Measurements from ENCODE around the gene TRPV3.
"Not testable (repeated sequence)": the region's sequence is repeated elsewhere in the genome, so short reads cannot be mapped to it uniquely, and the experiment has no call there.

The TRPV3 gene

DNA sequence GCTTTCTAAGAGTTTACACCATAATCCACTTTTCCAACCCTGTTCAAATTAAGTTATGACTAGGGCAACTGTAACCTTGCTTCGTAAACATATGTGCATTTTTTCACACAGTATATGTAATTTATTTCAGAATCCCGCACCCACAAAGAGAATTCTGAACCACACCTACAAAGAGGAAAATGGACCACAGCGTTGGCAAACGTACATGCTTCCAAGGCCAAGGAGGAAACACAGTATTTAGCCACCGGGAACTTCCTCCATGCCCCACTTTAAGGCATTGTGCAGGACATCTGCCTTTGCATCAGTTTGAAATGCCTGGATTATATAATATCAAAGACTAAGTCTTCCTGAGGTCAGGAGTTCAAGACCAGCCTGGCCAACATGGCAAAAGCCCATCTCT lies 88.1 kb downstream of the TRPV3 start:
- DNase-seq, result no peak

DNA sequence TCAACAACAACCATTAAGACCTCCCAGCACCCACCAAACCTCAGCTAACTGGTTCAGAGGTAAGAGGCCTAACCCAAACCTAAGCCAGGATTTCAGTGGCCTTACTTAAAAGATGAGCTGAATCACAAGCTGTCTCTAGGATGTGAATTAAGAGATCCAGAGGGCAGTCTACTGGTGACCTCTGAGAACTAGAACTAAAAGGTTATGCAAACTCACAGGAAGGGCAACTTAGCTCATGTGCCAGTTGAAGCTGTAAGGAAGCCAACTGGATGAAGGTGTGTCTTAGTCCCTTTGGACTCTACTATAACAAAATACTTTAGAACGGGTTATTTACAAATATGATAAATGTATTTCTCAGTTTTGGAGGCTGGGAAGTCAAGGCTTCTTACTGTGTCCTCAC lies 91.3 kb downstream of the TRPV3 start:
- not testable (repeated sequence) for DNase-seq
